ENCODE data around the gene NOLC1.

- TF ChIP-seq POLR2A (IDR thresholded peaks at IDR 0.05), result peak; percentile 93
- no peak for TF ChIP-seq EP300 (IDR thresholded peaks at IDR 0.05)
- TF ChIP-seq CTCF (IDR thresholded peaks at IDR 0.05), result peak; percentile 83 to 96 (median 95)
Observed at GRCh38 chr10:102132563-102133372, 19.4 kb upstream of the NOLC1 start, which contains the start of gene PPRC1.
